Stimulated activated CD4-positive, alpha-beta T cell treated with anti-CD3 and anti-CD28 coated beads, Interleukin-2, amount 100 ng/mL, for 4 hours (primary cell): ENCODE data around the gene MPPE1.
"Not testable (repeated sequence)": the region's sequence is repeated elsewhere in the genome, so short reads cannot be mapped to it uniquely, and the experiment has no call there.

Experiments used
- DNase-seq: peaks from one replicate; pipeline ENCODE4 v3.0.0-alpha.2; 2020; ENCODE audit warnings: low read depth

The MPPE1 gene

GRCh38 chr18:11925800-11926481 is 17.8 kb upstream of the MPPE1 start:
- DNase-seq: no peak

- DNase-seq: no peak
Observed at GRCh38 chr18:11923450-11923849, 15.3 kb upstream of the MPPE1 start.

GRCh38 chr18:11919522-11919921 is 11.4 kb upstream of the MPPE1 start:
- not testable (repeated sequence) for DNase-seq

GRCh38 chr18:11916880-11917279 is 8.8 kb upstream of the MPPE1 start:
- DNase-seq: not testable (repeated sequence)

GRCh38 chr18:11909591-11910026 is 1.5 kb upstream of the MPPE1 start:
- DNase-seq: no peak

GRCh38 chr18:11909061-11909455 is 941 bp upstream of the MPPE1 start:
- no peak for DNase-seq

- DNase-seq: no peak
Observed at GRCh38 chr18:11906926-11907874, 917 bp downstream of the MPPE1 start.

GRCh38 chr18:11906176-11906575 is 1.9 kb downstream of the MPPE1 start:
- DNase-seq: no peak

GRCh38 chr18:11905613-11906012 is 2.5 kb downstream of the MPPE1 start:
- DNase-seq: no peak

- no peak for DNase-seq
Observed at GRCh38 chr18:11902522-11903292, 5.4 kb downstream of the MPPE1 start.

- DNase-seq: no peak
Observed at GRCh38 chr18:11901826-11902438, 6.2 kb downstream of the MPPE1 start.

GRCh38 chr18:11899063-11899462 is 9.1 kb downstream of the MPPE1 start:
- no peak for DNase-seq

- no peak for DNase-seq
Observed at GRCh38 chr18:11897781-11898180, 10.3 kb downstream of the MPPE1 start.

- DNase-seq: not testable (repeated sequence)
Observed at GRCh38 chr18:11892438-11892837, 15.7 kb downstream of the MPPE1 start.

- no peak for DNase-seq
Observed at GRCh38 chr18:11891737-11892136, 16.4 kb downstream of the MPPE1 start.

- DNase-seq: no peak
Observed at GRCh38 chr18:11889284-11889683, 18.8 kb downstream of the MPPE1 start.

- no peak for DNase-seq
Observed at GRCh38 chr18:11888726-11889125, 19.4 kb downstream of the MPPE1 start.

- no peak for DNase-seq
Observed at GRCh38 chr18:11887328-11888128, 20.6 kb downstream of the MPPE1 start.

- DNase-seq: no peak
Observed at GRCh38 chr18:11886577-11887110, 21.5 kb downstream of the MPPE1 start.

GRCh38 chr18:11885278-11885947 is 22.7 kb downstream of the MPPE1 start:
- no peak for DNase-seq
